NCI-H526 treated with DMSO at 0.1 percent for 48 hours (cell line): Measurements from ENCODE around the gene GATD1.

Experiments used
- DNase-seq: peaks from one replicate; lab custom pipeline; 2025; lab: John Stamatoyannopoulos, UW

Gene GATD1

DNA sequence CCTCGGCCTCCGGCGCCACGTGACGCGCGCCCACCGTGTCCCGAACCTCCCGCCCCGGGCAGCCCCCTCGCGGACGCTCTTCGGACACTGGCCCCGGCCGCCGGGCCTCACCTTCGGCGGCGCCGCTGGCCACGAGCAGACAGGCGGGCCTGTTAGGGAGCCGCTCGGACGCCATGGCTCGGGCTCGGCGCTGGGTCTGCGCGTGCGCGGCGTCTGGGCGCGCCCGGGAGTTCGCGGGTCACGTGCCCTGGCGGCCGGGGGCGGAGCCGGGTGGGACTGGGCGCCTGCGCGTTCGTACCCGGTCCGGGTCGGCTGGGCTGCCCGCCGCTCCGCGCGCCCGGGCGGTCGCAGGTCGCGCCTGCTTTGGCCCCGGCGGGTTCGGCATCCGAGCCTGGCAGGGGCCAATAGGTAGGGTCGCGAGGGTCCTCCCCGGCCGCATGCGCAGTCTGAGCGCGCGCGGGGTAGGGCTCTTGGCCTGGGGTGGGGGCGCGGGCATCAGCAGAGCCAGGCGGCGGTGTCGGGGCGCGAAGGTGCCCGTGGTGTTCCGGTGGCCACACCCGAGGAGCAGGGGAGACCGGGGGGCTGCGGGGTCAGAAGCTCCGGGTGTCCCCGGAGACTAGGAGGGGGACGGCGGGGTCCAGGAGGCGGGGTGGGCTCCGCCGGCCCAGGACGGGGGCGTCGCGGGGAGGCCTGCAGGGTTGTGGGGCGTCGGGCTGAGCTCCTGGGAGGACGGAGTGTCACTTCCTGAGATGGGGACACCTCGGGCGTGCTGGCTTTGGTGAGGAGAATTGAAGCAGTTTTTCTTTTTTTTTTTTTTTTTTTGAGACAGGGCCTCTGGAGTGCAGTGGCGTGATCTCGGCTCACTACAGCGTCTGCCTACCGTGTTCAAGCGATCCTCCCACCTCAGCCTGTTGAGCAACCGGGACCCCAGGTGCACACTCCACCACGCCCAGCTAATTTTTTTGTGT lies at the start of gene GATD1:
Gene GATD1 (minus strand): TSS at position 200 of the 968 bp plus-strand sequence. CDS start 25 bp downstream, at position 175.
- DNase-seq, result peak; percentile 83

GRCh38 chr11:826836-827145 lies 49.5 kb upstream of the GATD1 start:
- no peak for DNase-seq

DNA sequence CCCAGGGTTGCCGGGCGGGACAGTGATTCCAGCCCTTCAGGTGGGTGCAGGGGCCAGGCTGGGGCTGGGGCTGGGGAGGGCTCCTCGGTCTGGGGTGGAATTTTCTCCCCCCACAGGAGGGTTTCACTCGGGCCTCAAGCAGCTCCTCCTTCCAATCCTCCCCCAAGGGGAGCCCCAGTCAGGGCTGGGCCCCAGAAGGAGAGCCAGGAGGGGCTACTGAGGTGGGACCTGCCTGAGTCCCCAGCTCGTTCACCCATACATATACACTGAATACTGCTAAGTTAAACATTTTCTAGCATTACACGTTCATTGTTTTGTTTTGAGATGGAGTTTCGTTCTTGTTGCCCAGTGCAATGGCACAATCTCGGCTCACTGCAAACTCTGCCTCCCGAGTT lies 48.9 kb upstream of the GATD1 start:
- DNase-seq, result no peak

GRCh38 chr11:825366-826226 lies 48.3 kb upstream of the GATD1 start:
- no peak for DNase-seq

DNA sequence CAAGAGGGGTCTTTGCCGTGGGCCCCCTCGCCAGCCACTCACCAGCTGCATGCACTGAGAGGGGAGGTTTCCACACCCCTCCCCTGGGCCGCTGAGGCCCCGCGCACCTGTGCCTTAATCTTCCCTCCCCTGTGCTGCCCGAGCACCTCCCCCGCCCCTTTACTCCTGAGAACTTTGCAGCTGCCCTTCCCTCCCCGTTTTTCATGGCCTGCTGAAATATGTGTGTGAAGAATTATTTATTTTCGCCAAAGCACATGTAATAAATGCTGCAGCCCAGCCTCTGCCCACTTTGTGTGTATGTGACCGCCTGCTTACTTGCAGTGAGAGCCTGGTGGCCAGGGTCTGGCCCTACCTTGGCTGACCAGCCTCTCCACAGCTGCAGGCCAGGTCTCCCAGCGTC lies 47.7 kb upstream of the GATD1 start:
- no peak for DNase-seq

DNA sequence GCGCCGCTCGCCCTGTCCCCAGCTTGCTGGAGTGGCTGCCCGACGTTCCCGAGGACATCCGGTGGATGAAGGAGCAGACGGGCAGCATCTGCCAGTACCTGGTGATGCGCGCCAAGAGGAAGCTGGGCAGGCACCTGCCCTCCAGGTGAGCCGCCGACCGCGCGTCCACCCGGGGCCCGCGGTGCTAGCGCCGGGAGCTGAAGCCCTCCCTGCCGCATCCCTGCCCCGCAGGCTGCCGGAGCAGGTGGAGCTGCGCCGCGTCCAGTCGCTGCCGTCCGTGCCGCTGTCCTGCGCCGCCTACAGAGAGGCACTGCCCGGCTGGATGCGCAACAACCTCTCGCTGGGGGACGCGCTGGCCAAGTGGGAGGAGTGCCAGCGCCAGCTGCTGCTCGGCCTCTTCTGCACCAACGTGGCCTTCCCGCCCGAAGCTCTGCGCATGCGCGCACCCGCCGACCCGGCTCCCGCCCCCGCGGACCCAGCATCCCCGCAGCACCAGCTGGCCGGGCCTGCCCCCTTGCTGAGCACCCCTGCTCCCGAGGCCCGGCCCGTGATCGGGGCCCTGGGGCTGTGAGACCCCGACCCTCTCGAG lies 47.1 kb upstream of the GATD1 start:
- peak; percentile 61 for DNase-seq

GRCh38 chr11:823441-824291 lies 46.4 kb upstream of the GATD1 start:
- DNase-seq, result no peak

- no peak for DNase-seq
Measured at GRCh38 chr11:821512-822371, 44.5 kb upstream of the GATD1 start.

- DNase-seq, result no peak
Measured at GRCh38 chr11:820655-821511, 43.6 kb upstream of the GATD1 start.

DNA sequence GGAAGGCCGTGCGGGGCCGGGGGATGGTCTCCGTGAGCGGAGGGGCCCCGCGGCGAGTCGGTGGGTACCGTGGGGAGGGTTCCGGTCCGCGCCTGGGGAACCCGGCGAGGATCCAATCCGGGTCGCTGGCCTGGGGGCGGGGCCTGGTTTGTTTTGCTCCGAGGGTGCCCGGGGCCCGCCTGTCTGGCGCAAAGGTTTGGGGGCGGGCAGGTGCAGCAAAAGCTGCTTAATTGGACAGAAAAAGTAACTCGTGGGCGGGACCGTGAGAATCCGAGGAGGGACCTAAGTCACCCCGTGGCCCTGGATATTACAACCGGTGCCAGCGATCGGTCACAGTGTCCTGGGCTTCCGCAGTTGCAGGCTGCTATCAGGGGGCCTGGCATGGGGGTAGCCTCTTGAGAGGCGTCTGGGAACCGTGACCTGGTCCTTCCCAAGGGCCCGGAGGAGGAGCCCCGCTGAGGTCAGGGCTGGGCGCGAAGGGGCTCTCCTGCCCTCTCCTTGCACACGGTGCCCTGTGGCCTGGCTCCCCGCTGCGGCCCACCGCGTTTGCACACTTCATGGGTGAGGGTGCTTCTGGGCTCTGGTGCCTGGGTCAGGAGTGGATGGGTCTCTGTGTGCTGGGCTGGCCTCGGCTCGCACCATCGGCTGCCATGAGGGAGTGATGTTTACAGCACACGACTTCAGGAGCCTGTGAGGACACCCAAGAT lies 42.8 kb upstream of the GATD1 start:
- DNase-seq, result peak; percentile 51

DNA sequence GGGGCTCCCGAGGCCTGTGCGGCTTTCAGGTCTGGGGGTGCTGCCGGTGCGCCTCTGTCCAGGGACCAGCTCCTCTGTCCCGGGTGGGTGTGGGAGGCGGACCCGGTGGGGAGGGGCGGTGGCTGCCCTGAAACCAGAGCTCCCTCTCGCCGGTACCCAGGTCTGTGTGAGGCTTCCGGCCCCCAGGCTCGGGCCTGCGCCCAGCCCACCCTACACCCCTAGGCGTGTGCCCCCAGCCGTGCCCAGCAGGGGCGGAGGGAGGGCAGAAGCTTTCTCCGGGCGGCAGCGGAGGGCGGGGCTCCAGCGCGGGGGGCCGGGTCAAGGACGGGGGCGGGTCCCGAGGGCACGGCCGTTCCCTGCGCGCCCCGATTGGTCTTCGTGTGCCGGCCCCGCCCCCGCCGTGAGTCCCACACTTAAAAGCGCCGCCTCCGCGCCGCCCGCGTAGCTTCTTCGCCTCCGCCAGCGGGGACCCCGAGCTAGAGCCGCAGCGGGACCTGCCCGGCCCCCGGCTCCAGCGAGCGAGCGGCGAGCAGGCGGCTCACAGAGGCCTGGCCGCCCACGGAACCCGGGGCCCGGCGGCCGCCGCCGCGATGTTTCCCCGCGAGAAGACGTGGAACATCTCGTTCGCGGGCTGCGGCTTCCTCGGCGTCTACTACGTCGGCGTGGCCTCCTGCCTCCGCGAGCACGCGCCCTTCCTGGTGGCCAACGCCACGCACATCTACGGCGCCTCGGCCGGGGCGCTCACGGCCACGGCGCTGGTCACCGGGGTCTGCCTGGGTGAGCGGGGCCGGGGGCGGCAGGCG lies 42.0 kb upstream of the GATD1 start:
- DNase-seq, result peak; percentile 80

DNA sequence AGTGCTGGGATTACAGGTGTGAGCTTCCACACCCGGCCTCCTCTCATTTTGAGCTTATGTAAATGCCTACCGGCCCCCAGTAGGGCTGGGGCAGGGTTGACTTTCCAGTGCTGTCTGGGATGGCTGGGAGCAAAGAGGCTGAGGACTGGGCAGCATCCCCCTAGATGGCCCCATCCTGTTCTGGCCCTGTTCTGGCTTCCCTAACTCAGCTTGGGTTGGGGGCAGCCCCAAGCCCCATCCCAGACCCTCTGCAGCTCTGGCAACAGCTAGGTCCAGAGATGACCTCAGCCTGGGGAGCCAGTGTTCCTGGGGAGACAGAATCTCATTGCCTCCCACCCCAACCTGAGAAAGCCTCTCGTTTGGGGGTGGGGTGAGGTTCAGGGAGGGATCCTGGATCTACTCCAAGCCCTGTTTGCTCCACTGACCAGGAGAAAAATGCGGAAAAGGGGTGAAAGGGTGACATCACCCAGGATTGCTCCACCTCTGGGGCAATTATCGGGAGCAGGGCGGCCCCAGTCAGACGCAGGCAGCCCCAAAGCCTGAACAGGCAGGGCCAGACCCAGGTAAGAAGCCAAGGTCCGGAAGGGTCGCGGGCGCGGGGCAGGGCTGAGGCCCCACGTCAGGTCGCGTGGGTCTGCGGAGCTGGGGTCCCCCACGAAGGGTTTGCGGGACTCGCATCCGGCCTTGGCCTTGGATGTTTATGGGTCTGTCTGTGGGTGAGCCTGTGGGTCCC lies 41.3 kb upstream of the GATD1 start, which contains the start of gene PNPLA2:
Gene PNPLA2 (plus strand): TSS at position 519 of the 733 bp plus-strand sequence. CDS start 805 bp downstream, outside the sequence.
- DNase-seq, result no peak

DNA sequence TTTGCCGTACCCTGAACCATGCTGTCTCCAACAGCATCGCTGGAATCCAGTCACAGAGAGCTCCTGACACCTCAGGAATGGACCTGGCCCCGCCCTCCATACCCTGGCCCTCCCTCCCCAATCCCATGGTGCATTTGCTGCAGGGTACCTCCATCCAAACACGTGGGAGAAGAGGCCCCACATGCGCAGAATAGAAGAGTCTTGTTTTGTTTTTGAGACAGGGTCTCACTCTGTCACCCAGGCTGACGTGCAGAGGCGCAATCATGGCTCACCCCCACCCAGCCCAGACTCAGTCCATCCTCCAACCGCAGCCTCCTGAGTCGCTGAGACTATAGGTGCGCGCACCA lies 39.1 kb upstream of the GATD1 start:
- DNase-seq, result no peak

GRCh38 chr11:815675-816432 lies 38.6 kb upstream of the GATD1 start:
- DNase-seq, result no peak

GRCh38 chr11:813456-814096 lies 36.3 kb upstream of the GATD1 start:
- no peak for DNase-seq

GRCh38 chr11:813072-813455 lies 35.8 kb upstream of the GATD1 start:
- DNase-seq, result no peak
